ENCODE measurements around the gene ACYP1.
A peak's percentile ranks its signal among the peaks of the same experiment; 100 is the strongest.

ACYP1 gene

GRCh38 chr14:75088566-75089373 is 24.9 kb upstream of the ACYP1 start:
- no peaks in the 10 kb centered on the region for H3K27me3 ChIP-seq (replicated peaks; ENCODE audit: insufficient read depth, low read length)
- no peak overlapping the region for H2AFZ ChIP-seq (ENCODE audit: low read length)
- H3K4me1 ChIP-seq (ENCODE audit: low read length), result no peaks in the 10 kb centered on the region
- H4K20me1 ChIP-seq (ENCODE audit: insufficient read depth, low read length), result no peaks in the 10 kb centered on the region
- H3K4me3 ChIP-seq (ENCODE audit: low read length), result no peak overlapping the region
- H3K9me3 ChIP-seq (replicated peaks; ENCODE audit: insufficient read depth, low read length), result no peaks in the 10 kb centered on the region
- peak; percentile 23 for DNase-seq
- no peaks in the 10 kb centered on the region for H3K79me2 ChIP-seq (ENCODE audit: low read length)
- H3K9ac ChIP-seq (ENCODE audit: low read length), result no peak overlapping the region
- H3K9me2 ChIP-seq (replicated peaks; ENCODE audit: insufficient read depth, low read length), result no peaks in the 10 kb centered on the region
- TF ChIP-seq CTCF (IDR thresholded peaks at IDR 0.05; ENCODE audit: low read length) (peak; percentile 54), EZH2 (optimal IDR thresholded peaks at IDR 0.05; ENCODE audit: low read depth, low read length) (no peak)
- H3K27ac ChIP-seq (ENCODE audit: low read length), result no peak overlapping the region
- no peaks in the 10 kb centered on the region for H3F3A ChIP-seq (ENCODE audit: insufficient read depth, low read length)
- H3K36me3 ChIP-seq (replicated peaks; ENCODE audit: insufficient read depth, low read length), result no peaks in the 10 kb centered on the region
- no peak overlapping the region for H3K4me2 ChIP-seq (ENCODE audit: low read depth, low read length)

DNA sequence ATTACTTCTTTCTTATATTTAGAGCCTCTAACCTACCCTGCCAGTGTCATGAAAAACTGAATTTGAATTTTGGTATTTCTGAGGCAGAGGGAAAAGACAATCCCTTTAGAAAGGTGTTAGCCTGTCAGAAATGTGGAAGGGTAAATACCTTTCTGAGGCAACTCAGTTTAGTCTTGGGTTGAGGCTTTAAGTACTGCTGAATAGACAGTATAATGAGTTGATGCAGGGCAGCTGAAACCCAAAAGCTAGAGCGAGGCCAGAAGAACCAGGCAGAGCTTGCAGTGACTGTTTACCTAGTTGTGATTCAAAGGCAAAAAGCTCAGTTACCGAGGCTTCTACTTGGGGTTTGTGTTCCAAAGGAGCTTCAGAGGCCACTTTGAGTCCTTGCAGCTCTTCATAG is 24.3 kb upstream of the ACYP1 start:
- Histone ChIP-seq H3K27ac (ENCODE audit: low read length) (no peak overlapping the region), H3K4me2 (ENCODE audit: low read depth, low read length) (no peak overlapping the region), H2AFZ (ENCODE audit: low read length) (no peak overlapping the region), H3K79me2 (ENCODE audit: low read length) (no peaks in the 10 kb centered on the region), H4K20me1 (ENCODE audit: insufficient read depth, low read length) (no peaks in the 10 kb centered on the region), H3K4me3 (ENCODE audit: low read length) (no peak overlapping the region), H3K9me2 (replicated peaks; ENCODE audit: insufficient read depth, low read length) (no peaks in the 10 kb centered on the region), H3F3A (ENCODE audit: insufficient read depth, low read length) (no peaks in the 10 kb centered on the region), H3K9me3 (replicated peaks; ENCODE audit: insufficient read depth, low read length) (no peaks in the 10 kb centered on the region), H3K4me1 (ENCODE audit: low read length) (no peaks in the 10 kb centered on the region), H3K36me3 (replicated peaks; ENCODE audit: insufficient read depth, low read length) (no peaks in the 10 kb centered on the region), H3K9ac (ENCODE audit: low read length) (no peak overlapping the region), H3K27me3 (replicated peaks; ENCODE audit: insufficient read depth, low read length) (no peaks in the 10 kb centered on the region)
- TF ChIP-seq EZH2 (optimal IDR thresholded peaks at IDR 0.05; ENCODE audit: low read depth, low read length) (no peak), CTCF (IDR thresholded peaks at IDR 0.05; ENCODE audit: low read length) (no peak), EZH2phosphoT487 (IDR thresholded peaks at IDR 0.05; ENCODE audit: low read length) (no peak)
- no peak for DNase-seq

DNA sequence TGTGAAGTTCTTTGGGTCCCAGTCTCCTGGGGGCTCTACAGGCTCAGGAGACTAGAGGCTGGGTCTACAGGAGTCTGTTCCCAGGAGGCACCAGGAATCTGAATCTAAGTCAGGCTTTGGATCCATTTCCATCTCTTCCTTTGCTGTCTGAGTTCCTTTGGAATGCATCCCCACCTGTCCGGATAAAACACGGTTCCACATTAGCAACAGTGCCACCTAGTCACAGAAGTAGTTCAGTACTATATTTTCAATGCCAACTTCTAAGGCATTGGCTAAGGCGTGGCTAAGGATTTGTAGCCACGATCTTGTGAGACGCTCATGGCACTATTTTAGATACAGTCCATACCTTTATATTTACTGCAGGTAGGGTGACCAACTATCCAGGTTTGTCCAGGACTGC is 20.7 kb upstream of the ACYP1 start:
- DNase-seq, result no peak
- Histone ChIP-seq H3K36me3 (replicated peaks; ENCODE audit: insufficient read depth, low read length) (no peaks in the 10 kb centered on the region), H3K79me2 (ENCODE audit: low read length) (no peaks in the 10 kb centered on the region), H2AFZ (ENCODE audit: low read length) (no peak overlapping the region), H3K9me3 (replicated peaks; ENCODE audit: insufficient read depth, low read length) (no peaks in the 10 kb centered on the region), H4K20me1 (ENCODE audit: insufficient read depth, low read length) (no peaks in the 10 kb centered on the region), H3K27me3 (replicated peaks; ENCODE audit: insufficient read depth, low read length) (no peaks in the 10 kb centered on the region), H3K9me2 (replicated peaks; ENCODE audit: insufficient read depth, low read length) (no peaks in the 10 kb centered on the region), H3F3A (ENCODE audit: insufficient read depth, low read length) (no peaks in the 10 kb centered on the region), H3K4me1 (ENCODE audit: low read length) (no peaks in the 10 kb centered on the region), H3K27ac (ENCODE audit: low read length) (no peak overlapping the region), H3K4me2 (ENCODE audit: low read depth, low read length) (no peak overlapping the region), H3K4me3 (ENCODE audit: low read length) (no peak overlapping the region), H3K9ac (ENCODE audit: low read length) (no peak overlapping the region)
- no peak for TF ChIP-seq EZH2 (optimal IDR thresholded peaks at IDR 0.05; ENCODE audit: low read depth, low read length)
- TF ChIP-seq CTCF (IDR thresholded peaks at IDR 0.05; ENCODE audit: low read length), result no peak

Data from MM.1S (cell line).